ENCODE data around the gene KRTAP10-4. TPM values are rescaled to one million over a fixed set of nuclear protein-coding genes. Genes with fewer than 3 reads are reported as not detected.

Gene KRTAP10-4
- total RNA-seq, 2 donors from 2014 or later, result not detected

DNA sequence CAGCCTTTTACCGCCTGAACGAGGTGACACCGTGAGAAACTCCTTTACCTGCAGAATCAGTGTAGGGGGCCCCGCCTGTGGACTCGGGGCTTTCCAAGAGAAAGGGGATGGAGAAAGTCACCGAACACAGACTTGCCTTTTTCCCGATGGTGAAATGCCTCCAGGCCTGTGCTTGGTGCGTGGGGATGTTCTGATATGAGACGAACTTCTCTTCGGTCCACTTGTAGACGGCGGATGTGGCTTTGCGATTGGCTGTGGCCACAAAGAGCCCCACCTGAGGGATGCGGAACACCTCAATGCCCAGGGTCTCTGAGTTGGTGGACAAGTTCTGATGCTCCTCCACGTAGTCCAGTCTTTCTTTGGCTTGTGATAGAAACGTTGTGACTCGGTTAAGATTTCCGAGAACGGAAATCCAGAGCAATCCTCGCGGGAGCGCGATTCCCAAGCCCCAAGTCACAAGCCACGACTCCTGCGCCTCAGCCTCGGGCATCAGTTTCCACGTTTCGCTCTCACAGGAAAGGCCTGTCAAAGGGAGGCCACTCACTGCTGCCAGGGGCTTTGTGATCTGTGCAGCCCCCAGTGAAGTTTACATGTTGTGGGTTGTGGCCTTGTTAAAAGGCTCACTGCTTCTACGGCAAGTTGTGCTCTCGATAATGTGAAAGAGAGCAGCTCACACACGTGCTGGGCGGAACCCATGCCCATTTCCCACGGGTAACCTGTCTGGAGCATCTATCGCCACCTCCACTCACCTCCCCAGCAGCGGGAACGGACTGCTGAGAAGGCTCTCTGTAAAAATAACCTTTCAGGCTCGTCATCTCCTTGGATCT is 46.2 kb upstream of the KRTAP10-4 start:
- WGBS, result 89% methylated on average over 37 of the region's 37 CpGs
- DNase-seq (ENCODE audit: low spot score), result no peak
- Histone ChIP-seq H3K27ac (no peak overlapping the region), H3K9me3 (no peaks in the 10 kb centered on the region), H3K4me1 (replicated peaks) (no peaks in the 10 kb centered on the region), H3K36me3 (no peaks in the 10 kb centered on the region), H3K4me3 (no peak overlapping the region), H3K27me3 (replicated peaks; ENCODE audit: insufficient read depth) (no peaks in the 10 kb centered on the region)
- TF ChIP-seq CTCF (IDR thresholded peaks at IDR 0.05) (no peak), POLR2A (IDR thresholded peaks at IDR 0.05) (no peak), POLR2AphosphoS5 (IDR thresholded peaks at IDR 0.05) (no peak)
- intact Hi-C loops (cut with DNase I), result no loop called here

GRCh38 chr21:44527983-44528633 is 45.4 kb upstream of the KRTAP10-4 start:
- WGBS, result 83% methylated on average over 18 of the region's 18 CpGs
- Histone ChIP-seq H3K9me3 (no peaks in the 10 kb centered on the region), H3K4me1 (replicated peaks) (no peaks in the 10 kb centered on the region), H3K27ac (no peak overlapping the region), H3K36me3 (no peaks in the 10 kb centered on the region), H3K4me3 (no peak overlapping the region), H3K27me3 (replicated peaks; ENCODE audit: insufficient read depth) (no peaks in the 10 kb centered on the region)
- TF ChIP-seq CTCF (IDR thresholded peaks at IDR 0.05) (no peak), POLR2A (IDR thresholded peaks at IDR 0.05) (no peak), POLR2AphosphoS5 (IDR thresholded peaks at IDR 0.05) (no peak)
- intact Hi-C loops (cut with DNase I), result no loop called here
- no peak for DNase-seq (ENCODE audit: low spot score)

GRCh38 chr21:44528634-44528995 is 44.9 kb upstream of the KRTAP10-4 start:
- intact Hi-C loops (cut with DNase I), result no loop called here
- no peak overlapping the region for H3K4me3 ChIP-seq
- no peak overlapping the region for H3K27ac ChIP-seq
- WGBS, result 97% methylated on average over 10 of the region's 10 CpGs
- no peaks in the 10 kb centered on the region for H3K36me3 ChIP-seq
- TF ChIP-seq POLR2AphosphoS5 (IDR thresholded peaks at IDR 0.05), result no peak
- no peak for TF ChIP-seq POLR2A (IDR thresholded peaks at IDR 0.05)
- no peak for TF ChIP-seq CTCF (IDR thresholded peaks at IDR 0.05)
- DNase-seq (ENCODE audit: low spot score), result no peak
- H3K4me1 ChIP-seq (replicated peaks), result no peaks in the 10 kb centered on the region
- H3K27me3 ChIP-seq (replicated peaks; ENCODE audit: insufficient read depth), result no peaks in the 10 kb centered on the region
- no peaks in the 10 kb centered on the region for H3K9me3 ChIP-seq

- Histone ChIP-seq H3K27ac (no peak overlapping the region), H3K36me3 (no peaks in the 10 kb centered on the region), H3K4me3 (no peak overlapping the region), H3K4me1 (replicated peaks) (no peaks in the 10 kb centered on the region), H3K27me3 (replicated peaks; ENCODE audit: insufficient read depth) (no peaks in the 10 kb centered on the region), H3K9me3 (no peaks in the 10 kb centered on the region)
- WGBS, result 93% methylated on average over 17 of the region's 17 CpGs
- intact Hi-C loops (cut with DNase I), result no loop called here
- DNase-seq (ENCODE audit: low spot score), result no peak
- TF ChIP-seq CTCF (IDR thresholded peaks at IDR 0.05) (no peak), POLR2A (IDR thresholded peaks at IDR 0.05) (no peak), POLR2AphosphoS5 (IDR thresholded peaks at IDR 0.05) (no peak)
These were observed 44.5 kb upstream of the KRTAP10-4 start for GRCh38 chr21:44529011-44529421.

Data from prostate gland (tissue), 2 donors.